SK-N-MC (cell line): ENCODE results near the gene IRF5.

Experiments
- EZH2 ChIP-seq: fragments of 200-600 bp; sonication (generic); IDR thresholded peaks from one replicate; pipeline ENCODE4 v1.6.1; 2017; ENCODE audit warnings: antibody characterized with exemption
- POLR2AphosphoS5 ChIP-seq: IDR thresholded peaks from 2 replicates; pipeline ENCODE4 v1.6.1; 2012; ENCODE audit warnings: mild to moderate bottlenecking, low read depth, low read length, borderline replicate concordance

DNA sequence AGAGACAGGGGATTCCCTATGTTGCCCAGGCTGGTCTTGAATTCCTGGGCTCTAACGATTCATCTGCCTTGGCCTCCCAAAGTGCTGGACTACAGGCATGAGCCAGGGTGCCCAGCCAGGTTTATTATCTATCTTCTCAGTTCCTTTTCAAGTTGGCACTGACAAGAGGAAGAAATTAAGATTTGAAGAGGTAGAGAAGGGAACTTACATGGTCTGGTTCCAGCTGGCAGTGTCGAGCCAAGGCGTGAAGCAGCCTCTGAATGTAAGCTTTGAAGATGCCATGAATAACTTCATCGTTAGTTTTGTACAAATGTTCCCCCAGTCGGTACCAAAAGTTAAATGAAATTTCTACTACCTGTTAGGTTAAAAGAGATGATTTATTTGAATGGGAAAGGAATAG, 59.5 kb downstream of the IRF5 start:
- TF ChIP-seq EZH2 (no peak), POLR2AphosphoS5 (no peak)
